Measurements from ENCODE around the gene KRT71. TPM values are rescaled to one million over a fixed set of nuclear protein-coding genes. Genes with fewer than 3 reads are reported as not detected.
"Not testable (repeated sequence)": the region's sequence is repeated elsewhere in the genome, so short reads cannot be mapped to it uniquely, and the experiment has no call there.

The KRT71 gene
- total RNA-seq (2014; rRNA removed; shearing (Covaris generic)), result not detected in 2 replicates

- DNase-seq (ENCODE audit: low read depth), result no peak
Observed at GRCh38 chr12:52552681-52553195, at the start of gene KRT71. Gene KRT71 (minus strand): TSS chr12:52553145. CDS start chr12:52553077, 68 bp downstream.

- no peak for DNase-seq (ENCODE audit: low read depth)
Observed at GRCh38 chr12:52602552-52602951, 49.6 kb upstream of the KRT71 start.

- no peak for DNase-seq (ENCODE audit: low read depth)
Observed at GRCh38 chr12:52601671-52602070, 48.7 kb upstream of the KRT71 start.

- no peak for DNase-seq (ENCODE audit: low read depth)
Observed at GRCh38 chr12:52600941-52601481, 48.1 kb upstream of the KRT71 start, which contains the start of gene KRT72. Gene KRT72 (minus strand): TSS chr12:52601463. CDS start chr12:52601452, 11 bp downstream.

GRCh38 chr12:52600475-52600874 is 47.5 kb upstream of the KRT71 start:
- no peak for DNase-seq (ENCODE audit: low read depth)

- no peak for DNase-seq (ENCODE audit: low read depth)
Observed at GRCh38 chr12:52600071-52600470, 47.1 kb upstream of the KRT71 start.

- no peak for DNase-seq (ENCODE audit: low read depth)
Observed at GRCh38 chr12:52598966-52599365, 46.0 kb upstream of the KRT71 start.

GRCh38 chr12:52594237-52594636 is 41.3 kb upstream of the KRT71 start:
- not testable (repeated sequence) for DNase-seq (ENCODE audit: low read depth)

- no peak for DNase-seq (ENCODE audit: low read depth)
Observed at GRCh38 chr12:52591521-52591920, 38.6 kb upstream of the KRT71 start.

GRCh38 chr12:52590021-52590420 is 37.1 kb upstream of the KRT71 start:
- DNase-seq (ENCODE audit: low read depth), result no peak

- no peak for DNase-seq (ENCODE audit: low read depth)
Observed at GRCh38 chr12:52587563-52587962, 34.6 kb upstream of the KRT71 start.

GRCh38 chr12:52585946-52586345 is 33.0 kb upstream of the KRT71 start:
- no peak for DNase-seq (ENCODE audit: low read depth)

- DNase-seq (ENCODE audit: low read depth), result no peak
Observed at GRCh38 chr12:52585066-52585465, 32.1 kb upstream of the KRT71 start.

GRCh38 chr12:52584156-52584682 is 31.3 kb upstream of the KRT71 start:
- DNase-seq (ENCODE audit: low read depth), result no peak

- peak; percentile 52 for DNase-seq (ENCODE audit: low read depth)
Observed at GRCh38 chr12:52582971-52583456, 30.1 kb upstream of the KRT71 start.

- no peak for DNase-seq (ENCODE audit: low read depth)
Observed at GRCh38 chr12:52582486-52582885, 29.5 kb upstream of the KRT71 start.

- peak; percentile 44 for DNase-seq (ENCODE audit: low read depth)
Observed at GRCh38 chr12:52581481-52581880, 28.5 kb upstream of the KRT71 start.

GRCh38 chr12:52581066-52581465 is 28.1 kb upstream of the KRT71 start:
- DNase-seq (ENCODE audit: low read depth), result no peak

- DNase-seq (ENCODE audit: low read depth), result no peak
Observed at GRCh38 chr12:52580496-52580895, 27.6 kb upstream of the KRT71 start.

- DNase-seq (ENCODE audit: low read depth), result no peak
Observed at GRCh38 chr12:52579468-52580465, 26.8 kb upstream of the KRT71 start.

GRCh38 chr12:52578469-52578868 is 25.5 kb upstream of the KRT71 start:
- DNase-seq (ENCODE audit: low read depth), result no peak

GRCh38 chr12:52577316-52577715 is 24.4 kb upstream of the KRT71 start:
- DNase-seq (ENCODE audit: low read depth), result no peak
